NCI-H1105 treated with DMSO at 0.1 percent for 48 hours (cell line): ENCODE results near the gene SPIRE1.
"Not testable (repeated sequence)": the region's sequence is repeated elsewhere in the genome, so short reads cannot be mapped to it uniquely, and the experiment has no call there.

Source experiments
- DNase-seq: peaks from one replicate; lab custom pipeline; 2025; lab: John Stamatoyannopoulos, UW

The SPIRE1 gene

GRCh38 chr18:12598181-12598930 is 59.6 kb downstream of the SPIRE1 start:
- no peak for DNase-seq

GRCh38 chr18:12597760-12598159 is 60.1 kb downstream of the SPIRE1 start:
- no peak for DNase-seq

- no peak for DNase-seq
These were observed 62.2 kb downstream of the SPIRE1 start for GRCh38 chr18:12595571-12596255.

GRCh38 chr18:12593866-12594265 is 64.0 kb downstream of the SPIRE1 start:
- no peak for DNase-seq

- no peak for DNase-seq
These were observed 65.2 kb downstream of the SPIRE1 start for GRCh38 chr18:12592597-12593127.

- DNase-seq = peak; percentile 2
These were observed 68.5 kb downstream of the SPIRE1 start for GRCh38 chr18:12589448-12589847.

- DNase-seq = no peak
These were observed 71.0 kb downstream of the SPIRE1 start for GRCh38 chr18:12586956-12587355.

GRCh38 chr18:12585218-12585617 is 72.7 kb downstream of the SPIRE1 start:
- no peak for DNase-seq

GRCh38 chr18:12580630-12581342 is 77.1 kb downstream of the SPIRE1 start:
- no peak for DNase-seq

- DNase-seq = no peak
These were observed 78.1 kb downstream of the SPIRE1 start for GRCh38 chr18:12579775-12580174.

- no peak for DNase-seq
These were observed 80.1 kb downstream of the SPIRE1 start for GRCh38 chr18:12577848-12578247.

- DNase-seq = no peak
These were observed 83.3 kb downstream of the SPIRE1 start for GRCh38 chr18:12574494-12575185.

- DNase-seq = no peak
These were observed 86.3 kb downstream of the SPIRE1 start for GRCh38 chr18:12571630-12572029.

- no peak for DNase-seq
These were observed 88.1 kb downstream of the SPIRE1 start for GRCh38 chr18:12569791-12570190.

- no peak for DNase-seq
These were observed 90.1 kb downstream of the SPIRE1 start for GRCh38 chr18:12567849-12568248.

- no peak for DNase-seq
These were observed 93.0 kb downstream of the SPIRE1 start for GRCh38 chr18:12564861-12565260.

GRCh38 chr18:12564378-12564777 is 93.5 kb downstream of the SPIRE1 start:
- DNase-seq = no peak

- DNase-seq = not testable (repeated sequence)
These were observed 97.3 kb downstream of the SPIRE1 start for GRCh38 chr18:12560600-12560999.

GRCh38 chr18:12559319-12559718 is 98.6 kb downstream of the SPIRE1 start:
- DNase-seq = no peak

- no peak for DNase-seq
These were observed 100.7 kb downstream of the SPIRE1 start for GRCh38 chr18:12556946-12557806.

- no peak for DNase-seq
These were observed 103.0 kb downstream of the SPIRE1 start for GRCh38 chr18:12554796-12555388.
